SU-DHL-6 (cell line): Measurements from ENCODE around the gene OMD.

Experiments used
- CTCF ChIP-seq: fragments of 200-600 bp; sonication (generic); IDR thresholded peaks from one replicate; pipeline ENCODE4 v1.5.1; 2017; ENCODE audit warnings: antibody characterized with exemption, mild to moderate bottlenecking, low read length, moderate library complexity; ENCODE audit not compliant: insufficient read depth, poor library complexity, severe bottlenecking
- EZH2phosphoT487 ChIP-seq: fragments of 200-600 bp; sonication (generic), shearing (Covaris generic); conservative IDR thresholded peaks from 2 replicates; pipeline ENCODE4 v1.6.1; 2018; ENCODE audit warnings: mild to moderate bottlenecking, antibody characterized with exemption, low read length, moderate library complexity, mixed read lengths

- no peak for TF ChIP-seq CTCF
- no peak for TF ChIP-seq EZH2phosphoT487
Observed at GRCh38 chr9:92455217-92455616, 30.9 kb upstream of the OMD start.
